Osteocyte (in vitro differentiated cells): Measurements from ENCODE around the gene MAPK1IP1L. TPM values are rescaled to one million over a fixed set of nuclear protein-coding genes. Genes with fewer than 3 reads are reported as not detected.

ENCODE experiments used
- DNase-seq: peaks from one replicate; pipeline ENCODE4 v3.0.0; 2021; ENCODE audit warnings: mixed read lengths; ENCODE audit not compliant: unreplicated experiment; ENCODE audit errors: extremely low spot score
- H3K27ac Mint-ChIP-seq: one replicate; pipeline ENCODE4 v1.8.0; 2021; ENCODE audit warnings: mild to moderate bottlenecking, mixed read lengths; ENCODE audit not compliant: unreplicated experiment
- H3K27me3 Mint-ChIP-seq: one replicate; pipeline ENCODE4 v1.8.0; 2021; ENCODE audit warnings: mixed read lengths; ENCODE audit not compliant: unreplicated experiment
- H3K36me3 Mint-ChIP-seq: one replicate; pipeline ENCODE4 v1.8.0; 2021; ENCODE audit warnings: mixed read lengths; ENCODE audit not compliant: unreplicated experiment
- H3K4me1 Mint-ChIP-seq: one replicate; pipeline ENCODE4 v1.8.0; 2021; ENCODE audit warnings: mixed read lengths; ENCODE audit not compliant: unreplicated experiment
- H3K4me3 Mint-ChIP-seq: one replicate; pipeline ENCODE4 v1.8.0; 2021; ENCODE audit warnings: mild to moderate bottlenecking, moderate library complexity, mixed read lengths; ENCODE audit not compliant: unreplicated experiment
- H3K9me3 Mint-ChIP-seq: one replicate; pipeline ENCODE4 v1.8.0; 2021; ENCODE audit warnings: mixed read lengths; ENCODE audit not compliant: unreplicated experiment
- total RNA-seq: library from RNA; stranded (reverse); gene quantifications from 2 replicates; pipeline ENCODE4 v1.2.1, GENCODE V29; 2021
- TF ChIP-seq, protein P1 (sequence below): fragments of 200-600 bp; sonication (generic); IDR thresholded peaks from 2 replicates; pipeline ENCODE4 v1.5.0; 2021; ENCODE audit warnings: antibody characterized with exemption, mild to moderate bottlenecking, moderate library complexity

The MAPK1IP1L gene
- total RNA-seq, 1 donor from 2014 or later: 102 TPM

GRCh38 chr14:55116246-55117030 is 65.0 kb downstream of the MAPK1IP1L start:
- TF ChIP-seq, protein P1, sequence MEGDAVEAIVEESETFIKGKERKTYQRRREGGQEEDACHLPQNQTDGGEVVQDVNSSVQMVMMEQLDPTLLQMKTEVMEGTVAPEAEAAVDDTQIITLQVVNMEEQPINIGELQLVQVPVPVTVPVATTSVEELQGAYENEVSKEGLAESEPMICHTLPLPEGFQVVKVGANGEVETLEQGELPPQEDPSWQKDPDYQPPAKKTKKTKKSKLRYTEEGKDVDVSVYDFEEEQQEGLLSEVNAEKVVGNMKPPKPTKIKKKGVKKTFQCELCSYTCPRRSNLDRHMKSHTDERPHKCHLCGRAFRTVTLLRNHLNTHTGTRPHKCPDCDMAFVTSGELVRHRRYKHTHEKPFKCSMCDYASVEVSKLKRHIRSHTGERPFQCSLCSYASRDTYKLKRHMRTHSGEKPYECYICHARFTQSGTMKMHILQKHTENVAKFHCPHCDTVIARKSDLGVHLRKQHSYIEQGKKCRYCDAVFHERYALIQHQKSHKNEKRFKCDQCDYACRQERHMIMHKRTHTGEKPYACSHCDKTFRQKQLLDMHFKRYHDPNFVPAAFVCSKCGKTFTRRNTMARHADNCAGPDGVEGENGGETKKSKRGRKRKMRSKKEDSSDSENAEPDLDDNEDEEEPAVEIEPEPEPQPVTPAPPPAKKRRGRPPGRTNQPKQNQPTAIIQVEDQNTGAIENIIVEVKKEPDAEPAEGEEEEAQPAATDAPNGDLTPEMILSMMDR: no peak
- Mint-ChIP-seq H3K4me1 (peaks cover 26% of the 10 kb centered on the region), H3K27ac (no peak overlapping the region), H3K36me3 (no peaks in the 10 kb centered on the region), H3K4me3 (no peak overlapping the region), H3K9me3 (no peaks in the 10 kb centered on the region), H3K27me3 (no peaks in the 10 kb centered on the region)
- no peak for DNase-seq

- TF ChIP-seq, protein P1: no peak
- H3K36me3 Mint-ChIP-seq: no peaks in the 10 kb centered on the region
- H3K27ac Mint-ChIP-seq: peak overlapping the region; percentile 69
- no peaks in the 10 kb centered on the region for H3K27me3 Mint-ChIP-seq
- no peak overlapping the region for H3K4me3 Mint-ChIP-seq
- H3K4me1 Mint-ChIP-seq: peaks cover 35% of the 10 kb centered on the region
- no peak for DNase-seq
- H3K9me3 Mint-ChIP-seq: no peaks in the 10 kb centered on the region
Observed at GRCh38 chr14:55117803-55118441, 66.5 kb downstream of the MAPK1IP1L start.

GRCh38 chr14:55118761-55119160 is 67.3 kb downstream of the MAPK1IP1L start:
- H3K9me3 Mint-ChIP-seq: no peaks in the 10 kb centered on the region
- no peaks in the 10 kb centered on the region for H3K27me3 Mint-ChIP-seq
- no peak overlapping the region for H3K4me3 Mint-ChIP-seq
- TF ChIP-seq, protein P1: no peak
- H3K4me1 Mint-ChIP-seq: peaks cover 41% of the 10 kb centered on the region
- H3K36me3 Mint-ChIP-seq: no peaks in the 10 kb centered on the region
- peak overlapping the region; percentile 69 for H3K27ac Mint-ChIP-seq
- no peak for DNase-seq

Other genes with a start within 250 kb of the MAPK1IP1L start
- gene GCH1, start 148.8 kb upstream of the MAPK1IP1L start, total RNA-seq: 0.31 and 0.43 TPM in 2 replicates
- 7.0 and 8.0 TPM in 2 replicates for gene WDHD1, start 24.5 kb upstream of the MAPK1IP1L start, total RNA-seq
- gene SOCS4, start 24.4 kb upstream of the MAPK1IP1L start, total RNA-seq: 20.1 and 21.8 TPM in 2 replicates
- gene LGALS3, start 77.6 kb downstream of the MAPK1IP1L start, total RNA-seq: 90.8 and 91.0 TPM in 2 replicates
- 11.5 and 11.7 TPM in 2 replicates for gene DLGAP5, start 139.9 kb downstream of the MAPK1IP1L start, total RNA-seq
- 16.4 and 17.0 TPM in 2 replicates for gene FBXO34, start 219.8 kb downstream of the MAPK1IP1L start, total RNA-seq